ENCODE measurements around the gene SNRPA. TPM values are rescaled to one million over a fixed set of nuclear protein-coding genes. Genes with fewer than 3 reads are reported as not detected.

The SNRPA gene
- polyA plus RNA-seq, 1 experiment = 167 TPM

- ChIA-PET CTCF (no interaction called here), POLR2A (no interaction called here)
- Histone ChIP-seq H3K27me3 (ENCODE audit: control insufficient read depth, insufficient read depth, low read length) (no peaks in the 10 kb centered on the region), H3K4me3 (ENCODE audit: low read depth, low read length) (no peak overlapping the region), H3K36me3 (ENCODE audit: control insufficient read depth, insufficient read depth, low read length) (peaks cover 18% of the 10 kb centered on the region)
- no peak for DNase-seq (ENCODE audit: low read depth)
- no peak for TF ChIP-seq CTCF (IDR thresholded peaks at IDR 0.05; ENCODE audit: insufficient read depth, low read depth, low read length)
These were observed 5.6 kb downstream of the SNRPA start for GRCh38 chr19:40756502-40757110.

- no peak for DNase-seq (ENCODE audit: low read depth)
- no peak for TF ChIP-seq CTCF (IDR thresholded peaks at IDR 0.05; ENCODE audit: insufficient read depth, low read depth, low read length)
- ChIA-PET CTCF (no interaction called here), POLR2A (no interaction called here)
- H3K4me3 ChIP-seq (ENCODE audit: low read depth, low read length) = no peak overlapping the region
- no peaks in the 10 kb centered on the region for H3K27me3 ChIP-seq (ENCODE audit: control insufficient read depth, insufficient read depth, low read length)
- peaks cover 32% of the 10 kb centered on the region for H3K36me3 ChIP-seq (ENCODE audit: control insufficient read depth, insufficient read depth, low read length)
These were observed 7.5 kb downstream of the SNRPA start for GRCh38 chr19:40758491-40758890.

- DNase-seq (ENCODE audit: low read depth) = no peak
- ChIA-PET POLR2A (no interaction called here), CTCF (no interaction called here)
- Histone ChIP-seq H3K36me3 (ENCODE audit: control insufficient read depth, insufficient read depth, low read length) (peaks cover 39% of the 10 kb centered on the region), H3K4me3 (ENCODE audit: low read depth, low read length) (no peak overlapping the region), H3K27me3 (ENCODE audit: control insufficient read depth, insufficient read depth, low read length) (no peaks in the 10 kb centered on the region)
- TF ChIP-seq CTCF (IDR thresholded peaks at IDR 0.05; ENCODE audit: insufficient read depth, low read depth, low read length) = no peak
These were observed 8.3 kb downstream of the SNRPA start for GRCh38 chr19:40759352-40759751.

GRCh38 chr19:40762754-40763470 is 11.9 kb downstream of the SNRPA start:
- POLR2A ChIA-PET = no interaction called here
- H3K36me3 ChIP-seq (ENCODE audit: control insufficient read depth, insufficient read depth, low read length) = peaks cover 42% of the 10 kb centered on the region
- TF ChIP-seq CTCF (IDR thresholded peaks at IDR 0.05; ENCODE audit: insufficient read depth, low read depth, low read length) = no peak
- no peak for DNase-seq (ENCODE audit: low read depth)
- CTCF ChIA-PET = no interaction called here
- no peak overlapping the region for H3K4me3 ChIP-seq (ENCODE audit: low read depth, low read length)
- H3K27me3 ChIP-seq (ENCODE audit: control insufficient read depth, insufficient read depth, low read length) = no peaks in the 10 kb centered on the region

GRCh38 chr19:40763526-40763925 is 12.5 kb downstream of the SNRPA start:
- CTCF ChIA-PET = no interaction called here
- no peak for TF ChIP-seq CTCF (IDR thresholded peaks at IDR 0.05; ENCODE audit: insufficient read depth, low read depth, low read length)
- H3K36me3 ChIP-seq (ENCODE audit: control insufficient read depth, insufficient read depth, low read length) = peaks cover 40% of the 10 kb centered on the region
- H3K4me3 ChIP-seq (ENCODE audit: low read depth, low read length) = no peak overlapping the region
- DNase-seq (ENCODE audit: low read depth) = no peak
- H3K27me3 ChIP-seq (ENCODE audit: control insufficient read depth, insufficient read depth, low read length) = no peaks in the 10 kb centered on the region
- POLR2A ChIA-PET = no interaction called here

All from BJ (cell line).